ENCODE results near the gene GIT2.
A peak's percentile ranks its signal among the peaks of the same experiment; 100 is the strongest.
"Not testable (repeated sequence)": the region's sequence is repeated elsewhere in the genome, so short reads cannot be mapped to it uniquely, and the experiment has no call there.

Gene GIT2
- 61.8 to 242 (median 120) reads per million in 18 experiments for total RNA-seq

GRCh38 chr12:109995686-109996482 lies at the start of gene GIT2:
TSS of gene GIT2 (minus strand) at chr12:109996368. CDS start at chr12:109996224, 144 bp downstream.
- DNase-seq, result peak; percentile 95 to 98

GRCh38 chr12:110042264-110042663 lies 46.1 kb upstream of the GIT2 start:
- no peak for DNase-seq

- no peak for DNase-seq
Measured at GRCh38 chr12:110039085-110039807, 43.1 kb upstream of the GIT2 start.

- no peak for DNase-seq
Measured at GRCh38 chr12:110038741-110039084, 42.5 kb upstream of the GIT2 start.

GRCh38 chr12:110037315-110037714 lies 41.1 kb upstream of the GIT2 start:
- DNase-seq, result no peak

GRCh38 chr12:110035534-110036104 lies 39.5 kb upstream of the GIT2 start:
- DNase-seq, result no peak

- no peak for DNase-seq
Measured at GRCh38 chr12:110033888-110034287, 37.7 kb upstream of the GIT2 start.

- DNase-seq, result peak in 1 of 2 donors; percentile 17
Measured at GRCh38 chr12:110029290-110029815, 33.2 kb upstream of the GIT2 start.

GRCh38 chr12:110028323-110028722 lies 32.2 kb upstream of the GIT2 start:
- DNase-seq, result no peak

- no peak for DNase-seq
Measured at GRCh38 chr12:110024051-110024450, 27.9 kb upstream of the GIT2 start.

GRCh38 chr12:110023059-110023980 lies 27.2 kb upstream of the GIT2 start:
- DNase-seq, result no peak

- DNase-seq, result no peak
Measured at GRCh38 chr12:110020956-110021355, 24.8 kb upstream of the GIT2 start.

- DNase-seq, result peak; percentile 61 to 80
Measured at GRCh38 chr12:110015132-110015531, 19.0 kb upstream of the GIT2 start.

- DNase-seq, result no peak
Measured at GRCh38 chr12:110012659-110013058, 16.5 kb upstream of the GIT2 start.

- no peak for DNase-seq
Measured at GRCh38 chr12:110012137-110012536, 16.0 kb upstream of the GIT2 start.

- DNase-seq, result peak; percentile 5 to 25
Measured at GRCh38 chr12:110010853-110011723, 14.9 kb upstream of the GIT2 start.

- DNase-seq, result not testable (repeated sequence)
Measured at GRCh38 chr12:110008681-110009398, 12.7 kb upstream of the GIT2 start.

GRCh38 chr12:110007881-110008280 lies 11.7 kb upstream of the GIT2 start:
- peak; percentile 75 to 96 for DNase-seq

- no peak for DNase-seq
Measured at GRCh38 chr12:110006115-110006514, 9.9 kb upstream of the GIT2 start.

- no peak for DNase-seq
Measured at GRCh38 chr12:110005319-110005973, 9.3 kb upstream of the GIT2 start.

Data from inflammatory macrophage (primary cell).